Heart left ventricle (tissue), 16 donors: ENCODE data around the gene CIT. TPM values are rescaled to one million over a fixed set of nuclear protein-coding genes. Genes with fewer than 3 reads are reported as not detected.

Experiments used
- ATAC-seq, 4 donors: fragments of 200-7000 bp; cut with Tn5 transposase; one replicate each; pipeline ENCODE4 v1.9.1; 2020 to 2022; ENCODE audit warnings: moderate library complexity in 4 of 4, mild to moderate bottlenecking in 3 of 4, moderate number of reproducible peaks in 1 of 4
- DNase-seq, 5 donors: peaks; one replicate each; pipeline ENCODE4 v3.0.0-alpha.2; 2020
- H3K27ac ChIP-seq, 12 donors: fragments of 200-600 bp; sonication (generic) in 4 of 12; one replicate each; pipeline versions ENCODE4 v1.5.0 to v1.8.0; 2016 to 2022; ENCODE audit warnings: mild to moderate bottlenecking in 2 of 12
- H3K27me3 ChIP-seq, 9 donors: fragments of 200-600 bp; sonication (generic) in 2 of 9; one replicate each; pipeline versions ENCODE4 v1.5.1 to v1.8.0; 2016 to 2022; ENCODE audit warnings: mild to moderate bottlenecking in 3 of 9
- H3K36me3 ChIP-seq, 9 donors: fragments of 200-600 bp; sonication (generic) in 2 of 9; one replicate each; pipeline versions ENCODE4 v1.5.0 to v1.8.0; 2018 to 2022; ENCODE audit warnings: mild to moderate bottlenecking in 2 of 9
- H3K4me1 ChIP-seq, 12 donors: fragments of 200-600 bp; sonication (generic) in 4 of 12; one replicate each; pipeline versions ENCODE4 v1.5.0 to v1.8.0; 2016 to 2022; ENCODE audit warnings: mild to moderate bottlenecking in 3 of 12
- H3K4me3 ChIP-seq, 12 donors: fragments of 200-600 bp; sonication (generic) in 4 of 12; one replicate each; pipeline versions ENCODE4 v1.5.0 to v1.8.0; 2017 to 2022; ENCODE audit warnings: mild to moderate bottlenecking in 9 of 12, moderate library complexity in 4 of 12
- H3K9me3 ChIP-seq, 12 donors: fragments of 200-600 bp; sonication (generic) in 4 of 12; one replicate each; pipeline versions ENCODE4 v1.5.0 to v1.8.0; 2016 to 2022; ENCODE audit warnings: mild to moderate bottlenecking in 1 of 12
- POLR2A ChIP-seq, 2 donors: fragments of 450-650 bp; IDR thresholded peaks; one replicate each; pipeline ENCODE4 v1.6.1; 2017; ENCODE audit warnings: antibody characterized with exemption in 2 of 2, mild to moderate bottlenecking in 2 of 2, moderate library complexity in 2 of 2
- WGBS, 4 donors: extraction: QIAGEN DNeasy Blood & Tissue Kit in 2 of 4; methylation state at CpG; one replicate each; pipeline versions ENCODE4 v1.1.5 to v1.1.7; 2013 to 2018; 5-methylcytosine and 5-hydroxymethylcytosine counted together
- intact Hi-C, 10 donors: fragments of 100-400 bp; cut with DNase I; formaldehyde crosslinking; loops; one replicate each; pipeline versions ENCODE4 v1.11.1 to v1.14.2; 2022
- polyA plus RNA-seq, 2 donors: library from polyadenylated mRNA; stranded (reverse); fragments of 200-250 nt; gene quantifications; one replicate each; pipeline ENCODE4 v1.2.3, GENCODE V29; 2013
- total RNA-seq, 9 donors: library from RNA; depleted of rRNA in 2 of 9; stranded (reverse); fragments of >200 nt in 2 of 9; fragmentation: NEBNext Ultra II Directional in 3 of 9; extraction: Animal tissue kit (Norgen Biotek cat#: 25700) in 3 of 9; gene quantifications; one replicate each; pipeline versions ENCODE4 v1.1.0 to v1.2.4, GENCODE V29; 2016 to 2023
- TF ChIP-seq, protein P1 (sequence below), 12 donors: fragments of 200-600 bp; sonication (generic) in 4 of 12; IDR thresholded peaks; one replicate each; pipeline versions ENCODE4 v1.5.0 to v1.8.0; 2018 to 2022; ENCODE audit warnings: antibody characterized with exemption in 12 of 12, mild to moderate bottlenecking in 5 of 12
- donor health status: ischemic (EF 13 %, LVEDD 7.1; RV severe dilation, severe dysfunction).
- donor health status: healthy with polysubstance abuse.
- donor health status: DM: no; HTN: yes; CAD: no.
- donor health status: DM: no; HTN: no; CAD: no.
- donor health status: ischemic (EF 25% LVEDD 6.9; RV normal size, moderate dysfunction).
- donor health status: ischemic (EF 25% LVEDD 5.7; RV mildly dilated, moderate dysfunction).
- donor health status: healthy.
- donor health status: DM: yes; HTN: yes; CAD: no.
- donor health status: ischemic (EF 35%, LVEDD 5.7; RV mildly dilated, moderate dysfunction).
- donor health status: nonischemic (EF 11% LVEDD 7.7; RV severe dilation, severe dysfunction).
- donor health status: DM: yes; HTN: yes; CAD: no.
- donor health status: PGD.
- donor health status: ischemic (EF 29% LVEDD 5.4; RV normal size, mild dysfunction).
- donor health status: nonischemic (EF 23%, LVEDD 6.1; RV moderate dilation, normal function).

Gene CIT
- total and polyA plus RNA-seq, 11 donors: 0.26 to 8.1 (median 1.9) TPM

- intact Hi-C loops: no loop called here
- Histone ChIP-seq H3K27ac (no peak overlapping the region), H3K4me1 (no peaks in the 10 kb centered on the region), H3K4me3 (no peak overlapping the region), H3K9me3 (no peaks in the 10 kb centered on the region), H3K36me3 (no peaks in the 10 kb centered on the region), H3K27me3 (no peaks in the 10 kb centered on the region)
- TF ChIP-seq, protein P1, sequence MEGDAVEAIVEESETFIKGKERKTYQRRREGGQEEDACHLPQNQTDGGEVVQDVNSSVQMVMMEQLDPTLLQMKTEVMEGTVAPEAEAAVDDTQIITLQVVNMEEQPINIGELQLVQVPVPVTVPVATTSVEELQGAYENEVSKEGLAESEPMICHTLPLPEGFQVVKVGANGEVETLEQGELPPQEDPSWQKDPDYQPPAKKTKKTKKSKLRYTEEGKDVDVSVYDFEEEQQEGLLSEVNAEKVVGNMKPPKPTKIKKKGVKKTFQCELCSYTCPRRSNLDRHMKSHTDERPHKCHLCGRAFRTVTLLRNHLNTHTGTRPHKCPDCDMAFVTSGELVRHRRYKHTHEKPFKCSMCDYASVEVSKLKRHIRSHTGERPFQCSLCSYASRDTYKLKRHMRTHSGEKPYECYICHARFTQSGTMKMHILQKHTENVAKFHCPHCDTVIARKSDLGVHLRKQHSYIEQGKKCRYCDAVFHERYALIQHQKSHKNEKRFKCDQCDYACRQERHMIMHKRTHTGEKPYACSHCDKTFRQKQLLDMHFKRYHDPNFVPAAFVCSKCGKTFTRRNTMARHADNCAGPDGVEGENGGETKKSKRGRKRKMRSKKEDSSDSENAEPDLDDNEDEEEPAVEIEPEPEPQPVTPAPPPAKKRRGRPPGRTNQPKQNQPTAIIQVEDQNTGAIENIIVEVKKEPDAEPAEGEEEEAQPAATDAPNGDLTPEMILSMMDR (IDR thresholded peaks at IDR 0.05): no peak
- TF ChIP-seq POLR2A (IDR thresholded peaks at IDR 0.05): no peak
- no peak for DNase-seq
- no peak for ATAC-seq
- 92 to 100% (median 96%) methylated on average over 1 of the region's 1 CpG for WGBS, 4 donors
These were observed 26.8 kb downstream of the CIT start for GRCh38 chr12:119850330-119850729.

DNA sequence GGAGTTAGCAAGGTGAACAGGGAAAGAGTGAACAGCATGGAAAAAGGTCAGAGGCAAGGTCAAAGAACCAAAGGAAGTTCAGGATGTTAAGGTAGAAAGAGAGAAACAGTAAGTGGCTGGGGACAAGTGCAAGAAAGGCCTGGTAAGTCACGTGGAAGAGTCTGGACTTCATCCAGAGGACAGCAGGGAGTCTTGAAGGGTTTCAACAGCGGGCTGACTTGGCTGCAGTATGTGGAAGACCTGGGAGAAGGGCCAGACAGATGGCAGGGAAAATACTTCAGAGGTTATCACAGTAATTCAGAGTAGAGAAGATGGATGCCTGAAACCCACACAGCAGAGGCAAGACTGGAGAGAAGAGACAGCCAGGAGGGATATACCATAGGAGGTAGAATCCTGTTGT is 34.0 kb downstream of the CIT start:
- Histone ChIP-seq H3K27ac (no peak overlapping the region), H3K27me3 (no peaks in the 10 kb centered on the region), H3K36me3 (no peaks in the 10 kb centered on the region), H3K4me3 (no peak overlapping the region), H3K4me1 (no peaks in the 10 kb centered on the region), H3K9me3 (peaks cover 0 to 10% (median 0%) of the 10 kb centered on the region in 12 donors)
- intact Hi-C loops: no loop called here
- ATAC-seq (no peak), DNase-seq (no peak)
- WGBS, 4 donors: 46 to 60% (median 49%) methylated on average over 2 of the region's 2 CpGs
- TF ChIP-seq, protein P1 (IDR thresholded peaks at IDR 0.05): no peak
- TF ChIP-seq POLR2A (IDR thresholded peaks at IDR 0.05): no peak

- Histone ChIP-seq H3K4me1 (no peaks in the 10 kb centered on the region), H3K36me3 (no peaks in the 10 kb centered on the region), H3K4me3 (no peak overlapping the region), H3K27me3 (no peaks in the 10 kb centered on the region), H3K9me3 (peaks cover 0 to 10% (median 0%) of the 10 kb centered on the region in 12 donors), H3K27ac (no peak overlapping the region)
- intact Hi-C loops: no loop called here
- ATAC-seq: no peak
- DNase-seq: no peak
- 89 to 97% (median 92%) methylated on average over 1 of the region's 1 CpG for WGBS, 4 donors
- TF ChIP-seq, protein P1 (IDR thresholded peaks at IDR 0.05): no peak
- no peak for TF ChIP-seq POLR2A (IDR thresholded peaks at IDR 0.05)
These were observed 34.7 kb downstream of the CIT start for GRCh38 chr12:119842380-119842779.

DNA sequence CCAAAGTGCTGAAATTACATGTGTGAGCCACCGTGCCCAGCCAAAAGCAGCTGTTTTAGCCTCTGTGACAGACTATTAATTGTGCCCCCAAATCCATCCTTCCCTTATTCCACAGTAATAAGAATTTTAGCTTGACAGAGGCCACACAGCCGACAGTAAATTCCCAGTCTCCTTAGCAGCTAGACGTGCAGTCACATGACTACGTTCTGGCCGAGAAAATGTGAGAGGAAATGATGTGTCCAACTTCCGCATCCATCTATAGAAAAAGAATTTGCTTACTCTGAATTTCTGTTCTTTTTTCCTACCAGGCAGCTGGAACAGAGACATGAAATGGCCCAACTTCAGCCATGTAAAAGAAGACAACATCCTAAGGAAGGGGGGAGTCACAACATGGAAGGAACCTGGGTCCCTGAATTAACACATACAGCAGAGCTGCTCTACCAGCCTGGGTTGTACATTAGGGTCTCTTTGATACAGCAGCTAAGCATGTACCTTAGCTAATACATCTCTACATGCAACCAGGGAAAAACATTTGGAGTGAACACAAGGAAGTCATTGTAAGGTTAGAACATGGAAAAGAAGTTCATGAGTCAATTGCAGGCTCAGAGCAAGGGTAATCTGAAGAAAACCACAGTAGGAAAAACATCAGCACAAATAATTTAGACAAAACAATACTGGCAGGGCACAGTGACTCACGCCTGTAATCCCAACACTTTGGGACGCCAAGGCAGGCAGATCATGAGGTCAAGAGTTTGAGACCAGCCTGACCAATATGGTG is 35.5 kb downstream of the CIT start:
- Histone ChIP-seq H3K4me3 (no peak overlapping the region), H3K9me3 (peaks cover 0 to 10% (median 0%) of the 10 kb centered on the region in 12 donors), H3K4me1 (peaks cover 0 to 6% (median 0%) of the 10 kb centered on the region in 12 donors), H3K36me3 (no peaks in the 10 kb centered on the region), H3K27me3 (no peaks in the 10 kb centered on the region), H3K27ac (no peak overlapping the region)
- intact Hi-C loops: no loop called here
- DNase-seq (no peak), ATAC-seq (no peak)
- 90 to 96% (median 94%) methylated on average over 8 of the region's 8 CpGs for WGBS, 4 donors
- TF ChIP-seq, protein P1 (IDR thresholded peaks at IDR 0.05): no peak
- TF ChIP-seq POLR2A (IDR thresholded peaks at IDR 0.05): no peak
